Kidney (tissue), 14 donors: ENCODE data around the gene MYDGF. TPM values are rescaled to one million over a fixed set of nuclear protein-coding genes. Genes with fewer than 3 reads are reported as not detected.

Experiments used
- DNase-seq, 5 donors: peaks; one replicate each; pipeline ENCODE4 v3.0.0-alpha.2; 2013 to 2020
- FAIRE-seq: peaks from 2 replicates; lab custom pipeline; 2012; peaks lifted over from hg19 to GRCh38; lab: Jason Lieb, UNC
- H3K27ac ChIP-seq, 2 donors: one replicate each; pipeline ENCODE4 v1.7.0; 2013; ENCODE audit warnings: low read depth in 2 of 2, low read length in 2 of 2, inconsistent platforms in 1 of 2
- H3K27me3 ChIP-seq: one replicate; pipeline ENCODE4 v1.7.1; 2013; ENCODE audit warnings: low read length, inconsistent platforms; ENCODE audit not compliant: control insufficient read depth, insufficient read depth
- H3K36me3 ChIP-seq, 3 donors: one replicate each; pipeline versions ENCODE4 v1.7.0 to v1.7.1; 2013; ENCODE audit warnings: low read length in 3 of 3, control low read depth in 1 of 3, inconsistent platforms in 1 of 3; ENCODE audit not compliant: insufficient read depth in 3 of 3, control insufficient read depth in 2 of 3
- H3K4me1 ChIP-seq, 3 donors: one replicate each; pipeline versions ENCODE4 v1.7.0 to v1.7.1; 2013; ENCODE audit warnings: low read length in 3 of 3, inconsistent platforms in 1 of 3, low read depth in 1 of 3; ENCODE audit not compliant: control insufficient read depth in 2 of 3, insufficient read depth in 2 of 3
- H3K4me3 ChIP-seq, 3 donors: one replicate each; pipeline versions ENCODE4 v1.7.0 to v1.8.1; 2013; ENCODE audit warnings: low read length in 3 of 3, control low read depth in 1 of 3, inconsistent platforms in 1 of 3
- H3K9ac ChIP-seq, 3 donors: one replicate each; pipeline versions ENCODE4 v1.7.0 to v1.7.1; 2013; ENCODE audit warnings: low read length in 3 of 3, control low read depth in 1 of 3, inconsistent platforms in 1 of 3
- H3K9me3 ChIP-seq, 3 donors: one replicate each; pipeline versions ENCODE4 v1.7.0 to v1.7.1; 2013; ENCODE audit warnings: low read length in 3 of 3, control low read depth in 1 of 3, inconsistent platforms in 1 of 3; ENCODE audit not compliant: control insufficient read depth in 2 of 3, insufficient read depth in 1 of 3
- CTCF ChIP-seq: IDR thresholded peaks from 3 replicates; pipeline ENCODE4 v1.5.1; 2012; ENCODE audit warnings: mild to moderate bottlenecking, moderate library complexity, borderline replicate concordance; ENCODE audit not compliant: insufficient read depth; ENCODE audit errors: extremely low read depth
- intact Hi-C: fragments of 100-400 bp; cut with DNase I; formaldehyde crosslinking; loops from one replicate; pipeline ENCODE4 v1.11.1; 2022
- polyA plus RNA-seq: library from polyadenylated mRNA; stranded (reverse); fragments of 350-450 nt; fragmentation: Illumina TruSeq; extraction: RNeasy Lipid Tissue Mini Kit (QIAGEN cat#74804); gene quantifications from one replicate; pipeline ENCODE4 v1.2.3, GENCODE V29; 2014; ENCODE audit warnings: low read depth, low replicate concordance; ENCODE audit not compliant: insufficient read depth
- total RNA-seq: library from RNA; stranded (reverse); fragmentation: NEBNext Ultra II Directional; extraction: Animal tissue kit (Norgen Biotek cat#: 25700); gene quantifications from one replicate; pipeline ENCODE4 v1.2.1, GENCODE V29; 2021
- donor health status: control.
- donor health status: control.
- donor health status: control.
- donor health status: control.
- donor health status: control.
- donor health status: DM: yes; HTN: yes; CAD: no.
- donor health status: Normal renal cell carcinoma (clear cell type).

MYDGF gene
- total and polyA plus RNA-seq, 2 donors from 2014 or later = 75.8 to 85.5 TPM

- no peak for DNase-seq
- Histone ChIP-seq H3K4me3 (no peak overlapping the region), H3K4me1 (no peaks in the 10 kb centered on the region), H3K36me3 (peaks cover 5 to 23% (median 18%) of the 10 kb centered on the region in 3 donors), H3K27ac (no peak overlapping the region), H3K9me3 (no peaks in the 10 kb centered on the region), H3K27me3 (no peaks in the 10 kb centered on the region), H3K9ac (no peak overlapping the region)
- no peak for TF ChIP-seq CTCF
- FAIRE-seq = no peak
- intact Hi-C loops = no loop called here
Measured at GRCh38 chr19:4660181-4660791, 9.9 kb downstream of the MYDGF start.

- Histone ChIP-seq H3K9me3 (no peaks in the 10 kb centered on the region), H3K36me3 (peaks cover 5 to 20% (median 14%) of the 10 kb centered on the region in 3 donors), H3K27ac (no peak overlapping the region), H3K4me1 (no peaks in the 10 kb centered on the region), H3K4me3 (no peak overlapping the region), H3K9ac (no peak overlapping the region), H3K27me3 (no peaks in the 10 kb centered on the region)
- no peak for FAIRE-seq
- intact Hi-C loops = no loop called here
- TF ChIP-seq CTCF = no peak
- DNase-seq = no peak
Measured at GRCh38 chr19:4657835-4658234, 12.3 kb downstream of the MYDGF start.

- TF ChIP-seq CTCF = no peak
- Histone ChIP-seq H3K27ac (no peak overlapping the region), H3K9ac (no peak overlapping the region), H3K36me3 (peaks cover 5 to 20% (median 14%) of the 10 kb centered on the region in 3 donors), H3K4me3 (no peak overlapping the region), H3K4me1 (no peaks in the 10 kb centered on the region), H3K9me3 (no peaks in the 10 kb centered on the region), H3K27me3 (no peaks in the 10 kb centered on the region)
- DNase-seq (no peak), FAIRE-seq (no peak)
- intact Hi-C loops = no loop called here
Measured at GRCh38 chr19:4657262-4657661, 12.9 kb downstream of the MYDGF start.

GRCh38 chr19:4656102-4656501 lies 14.0 kb downstream of the MYDGF start:
- H3K27ac ChIP-seq = no peak overlapping the region
- no peak overlapping the region for H3K9ac ChIP-seq
- DNase-seq (no peak), FAIRE-seq (no peak)
- H3K36me3 ChIP-seq = peaks cover 5 to 20% (median 11%) of the 10 kb centered on the region in 3 donors
- H3K4me1 ChIP-seq = no peaks in the 10 kb centered on the region
- no peaks in the 10 kb centered on the region for H3K27me3 ChIP-seq
- intact Hi-C loops = no loop called here
- no peak for TF ChIP-seq CTCF
- no peak overlapping the region for H3K4me3 ChIP-seq
- no peaks in the 10 kb centered on the region for H3K9me3 ChIP-seq
